Astrocyte (in vitro differentiated cells and primary cell): Measurements from ENCODE around the gene TENM4.

ENCODE experiments used
- EZH2 ChIP-seq: IDR thresholded peaks from 2 replicates; pipeline ENCODE4 v1.6.1; 2012; ENCODE audit warnings: mild to moderate bottlenecking, low read length, inconsistent platforms; ENCODE audit not compliant: insufficient read depth
- TF ChIP-seq, protein P1 (sequence below): IDR thresholded peaks from 2 replicates; pipeline ENCODE4 v1.5.1; 2011; ENCODE audit warnings: low read depth, mild to moderate bottlenecking, inconsistent platforms, low read length, moderate library complexity; ENCODE audit not compliant: insufficient read depth

DNA sequence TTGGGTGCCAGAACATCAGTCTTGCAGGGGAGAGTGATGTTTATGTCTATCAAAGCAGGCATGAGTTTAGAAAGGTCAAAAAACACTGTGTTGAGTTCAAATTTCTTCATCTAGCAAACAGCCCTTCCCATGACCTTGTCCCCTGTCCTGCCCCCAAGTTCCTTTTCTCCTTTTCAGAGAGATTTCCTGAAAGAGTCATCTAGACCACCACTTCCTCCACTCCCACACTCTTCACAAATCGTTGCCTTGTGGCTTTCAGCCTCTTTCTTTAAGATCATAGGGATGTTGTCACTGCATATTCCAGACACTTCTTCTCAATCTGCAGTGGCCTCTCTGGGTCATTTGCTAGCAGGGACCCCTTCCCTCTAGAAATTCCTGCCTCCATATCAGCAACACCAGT lies 290.5 kb downstream of the TENM4 start:
- TF ChIP-seq, protein P1, sequence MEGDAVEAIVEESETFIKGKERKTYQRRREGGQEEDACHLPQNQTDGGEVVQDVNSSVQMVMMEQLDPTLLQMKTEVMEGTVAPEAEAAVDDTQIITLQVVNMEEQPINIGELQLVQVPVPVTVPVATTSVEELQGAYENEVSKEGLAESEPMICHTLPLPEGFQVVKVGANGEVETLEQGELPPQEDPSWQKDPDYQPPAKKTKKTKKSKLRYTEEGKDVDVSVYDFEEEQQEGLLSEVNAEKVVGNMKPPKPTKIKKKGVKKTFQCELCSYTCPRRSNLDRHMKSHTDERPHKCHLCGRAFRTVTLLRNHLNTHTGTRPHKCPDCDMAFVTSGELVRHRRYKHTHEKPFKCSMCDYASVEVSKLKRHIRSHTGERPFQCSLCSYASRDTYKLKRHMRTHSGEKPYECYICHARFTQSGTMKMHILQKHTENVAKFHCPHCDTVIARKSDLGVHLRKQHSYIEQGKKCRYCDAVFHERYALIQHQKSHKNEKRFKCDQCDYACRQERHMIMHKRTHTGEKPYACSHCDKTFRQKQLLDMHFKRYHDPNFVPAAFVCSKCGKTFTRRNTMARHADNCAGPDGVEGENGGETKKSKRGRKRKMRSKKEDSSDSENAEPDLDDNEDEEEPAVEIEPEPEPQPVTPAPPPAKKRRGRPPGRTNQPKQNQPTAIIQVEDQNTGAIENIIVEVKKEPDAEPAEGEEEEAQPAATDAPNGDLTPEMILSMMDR = no peak
- TF ChIP-seq EZH2 = no peak
